GM23338 (cell line): Measurements from ENCODE around the gene SEMA5A. TPM values are rescaled to one million over a fixed set of nuclear protein-coding genes. Genes with fewer than 3 reads are reported as not detected.

ENCODE experiments used
- ATAC-seq: fragments of 200-7000 bp; cut with Tn5 transposase; 3 replicates; pipeline ENCODE4 v1.9.1; 2020
- DNase-seq: peaks from one replicate; pipeline ENCODE4 v3.0.0-alpha.2; 2015; ENCODE audit warnings: low spot score
- H2AFZ ChIP-seq: fragments of 200-600 bp; sonication (generic); 2 replicates; pipeline ENCODE4 v1.8.0; 2016; ENCODE audit warnings: antibody characterized with exemption, mild to moderate bottlenecking, moderate library complexity
- H3F3A ChIP-seq: fragments of 200-600 bp; sonication (generic); replicated peaks from 2 replicates; pipeline ENCODE4 v1.8.0; 2017; ENCODE audit warnings: antibody characterized with exemption, mixed run types, low read depth
- H3K27ac ChIP-seq: fragments of 200-600 bp; sonication (generic); 2 replicates; pipeline ENCODE4 v1.6.1; 2016; ENCODE audit warnings: low read depth
- H3K27me3 ChIP-seq: fragments of 200-600 bp; sonication (generic); 2 replicates; pipeline ENCODE4 v1.8.0; 2016; ENCODE audit warnings: mild to moderate bottlenecking, mixed run types, moderate library complexity; ENCODE audit not compliant: insufficient read depth
- H3K36me3 ChIP-seq: fragments of 200-600 bp; sonication (generic); 2 replicates; pipeline ENCODE4 v1.8.0; 2016; ENCODE audit warnings: mild to moderate bottlenecking; ENCODE audit not compliant: insufficient read depth
- H3K4me1 ChIP-seq: fragments of 200-600 bp; sonication (generic); 2 replicates; pipeline ENCODE4 v1.8.0; 2016; ENCODE audit warnings: mild to moderate bottlenecking, moderate library complexity; ENCODE audit not compliant: insufficient read depth
- H3K4me2 ChIP-seq: fragments of 200-600 bp; sonication (generic); 2 replicates; pipeline ENCODE4 v1.7.1; 2017; ENCODE audit warnings: mixed run types
- H3K4me3 ChIP-seq: fragments of 200-600 bp; sonication (generic); 2 replicates; pipeline ENCODE4 v1.6.1; 2016; ENCODE audit warnings: mixed run types
- H3K79me2 ChIP-seq: fragments of 200-600 bp; sonication (generic); replicated peaks from 2 replicates; pipeline ENCODE4 v1.8.0; 2017; ENCODE audit warnings: mild to moderate bottlenecking; ENCODE audit not compliant: insufficient read depth
- H3K9me2 ChIP-seq: fragments of 200-600 bp; sonication (generic); 2 replicates; pipeline ENCODE4 v1.8.0; 2017; ENCODE audit not compliant: insufficient read depth
- H4K20me1 ChIP-seq: fragments of 200-600 bp; sonication (generic); replicated peaks from 2 replicates; pipeline ENCODE4 v1.8.0; 2017; ENCODE audit warnings: mild to moderate bottlenecking; ENCODE audit not compliant: insufficient read depth
- H3K27ac Mint-ChIP-seq: 2 replicates; pipeline ENCODE4 v1.8.0; 2020; ENCODE audit warnings: inconsistent platforms, mild to moderate bottlenecking, moderate library complexity, mixed read lengths
- H3K27me3 Mint-ChIP-seq: 3 replicates; pipeline ENCODE4 v1.8.0; 2022; ENCODE audit warnings: low read depth, mild to moderate bottlenecking, moderate library complexity, mixed read lengths, inconsistent platforms; ENCODE audit not compliant: insufficient read depth, poor library complexity
- H3K36me3 Mint-ChIP-seq: 3 replicates; pipeline ENCODE4 v1.8.0; 2021; ENCODE audit warnings: low read depth, mild to moderate bottlenecking, inconsistent platforms, moderate library complexity, mixed read lengths
- H3K4me1 Mint-ChIP-seq: 3 replicates; pipeline ENCODE4 v1.8.0; 2020; ENCODE audit warnings: mild to moderate bottlenecking, inconsistent platforms, mixed read lengths
- H3K4me3 Mint-ChIP-seq: 3 replicates; pipeline ENCODE4 v1.8.0; 2021; ENCODE audit warnings: moderate library complexity, mild to moderate bottlenecking, inconsistent platforms, mixed read lengths
- H3K9me3 Mint-ChIP-seq: 3 replicates; pipeline ENCODE4 v1.8.0; 2020; ENCODE audit warnings: moderate library complexity, mild to moderate bottlenecking, inconsistent platforms, mixed read lengths
- CREB1 ChIP-seq: fragments of 250-450 bp; sonication (Bioruptor Pico); IDR thresholded peaks from 2 replicates; pipeline ENCODE4 v1.5.0; 2020; ENCODE audit warnings: low read depth, mild to moderate bottlenecking, moderate library complexity
- CTCF ChIP-seq, 2 experiments: fragments of 200-600 bp in 1 of 2; sonication (generic) in 1 of 2; conservative IDR thresholded peaks; 2 replicates each; pipeline versions ENCODE4 v1.5.1 to v1.6.1; 2016 to 2017; ENCODE audit warnings: antibody characterized with exemption in 2 of 2, low read depth in 2 of 2, mild to moderate bottlenecking in 2 of 2, moderate library complexity in 1 of 2
- ETS1 ChIP-seq: IDR thresholded peaks from 2 replicates; pipeline ENCODE4 v1.6.1; 2016; ENCODE audit warnings: antibody characterized with exemption
- NANOG ChIP-seq: IDR thresholded peaks from 2 replicates; pipeline ENCODE4 v1.6.1; 2016; ENCODE audit warnings: antibody characterized with exemption, borderline replicate concordance
- ZNF331 ChIP-seq: fragments of 250-450 bp; sonication (Bioruptor Pico); IDR thresholded peaks from 2 replicates; pipeline ENCODE4 v1.5.0; 2020; ENCODE audit warnings: low read depth, mild to moderate bottlenecking, moderate library complexity
- ZNF462 ChIP-seq: fragments of 250-450 bp; sonication (Bioruptor Pico); IDR thresholded peaks from 2 replicates; pipeline ENCODE4 v1.5.0; 2020; ENCODE audit warnings: mild to moderate bottlenecking, moderate library complexity
- polyA plus RNA-seq: library from polyadenylated mRNA; unstranded; fragments of >200 nt; fragmentation: Nextera tagmentation; extraction: Ambion mirVana; gene quantifications from 2 replicates; pipeline ENCODE4 v1.2.1, GENCODE V29; 2016
- total RNA-seq: library from RNA; depleted of rRNA; stranded (reverse); fragments of >200 nt; shearing (Covaris generic); gene quantifications from 2 replicates; pipeline ENCODE4 v1.2.3, GENCODE V29; 2014

SEMA5A gene
- total and polyA plus RNA-seq, 2 experiments from 2014 or later: 2.1 to 8.1 TPM

- TF ChIP-seq ZNF462 (CRISPR knock-in tag): no peak
- no peak for TF ChIP-seq ZNF331 (CRISPR knock-in tag)
Observed at GRCh38 chr5:9094582-9094981, 451.3 kb downstream of the SEMA5A start (continued).

- no peak overlapping the region for H3K4me3 Mint-ChIP-seq
- Histone ChIP-seq H3K4me1 (no peaks in the 10 kb centered on the region), H2AFZ (no peak overlapping the region), H3K27ac (no peak overlapping the region), H3K79me2 (no peaks in the 10 kb centered on the region), H3K27me3 (no peaks in the 10 kb centered on the region), H3K4me2 (no peak overlapping the region), H3K9me2 (no peaks in the 10 kb centered on the region), H3K36me3 (no peaks in the 10 kb centered on the region), H3K4me3 (no peak overlapping the region), H4K20me1 (no peaks in the 10 kb centered on the region), H3F3A (no peaks in the 10 kb centered on the region)
- H3K9me3 Mint-ChIP-seq: peaks cover under 1% of the 10 kb centered on the region; the same call in 2 of the 3 replicates
- TF ChIP-seq NANOG: no peak
- no peak for TF ChIP-seq ETS1
- TF ChIP-seq CTCF (conservative IDR thresholded peaks at IDR 0.05; ENCODE audit: low read depth in 2 of 2): no peak
- TF ChIP-seq CREB1: no peak
- ATAC-seq: no peak
- H3K36me3 Mint-ChIP-seq: peaks cover under 1% of the 10 kb centered on the region; the same call in 1 of the 3 replicates
- H3K27me3 Mint-ChIP-seq: no peaks in the 10 kb centered on the region
- no peak for DNase-seq
- H3K4me1 Mint-ChIP-seq: no peaks in the 10 kb centered on the region
- H3K27ac Mint-ChIP-seq: no peak overlapping the region
Observed at GRCh38 chr5:9091896-9092662, 453.8 kb downstream of the SEMA5A start.
